DND-41 (cell line): ENCODE results near the gene RAD51B.

Source experiments
- CTCF ChIP-seq: IDR thresholded peaks from 2 replicates; pipeline ENCODE4 v1.5.1; 2012; ENCODE audit warnings: borderline replicate concordance, low read length, moderate library complexity, mild to moderate bottlenecking; ENCODE audit not compliant: poor library complexity, severe bottlenecking; ENCODE audit errors: extremely low read depth
- EZH2 ChIP-seq: IDR thresholded peaks from 3 replicates; pipeline ENCODE4 v1.6.1; 2012; ENCODE audit warnings: borderline replicate concordance, low read depth, mild to moderate bottlenecking, moderate library complexity, low read length, inconsistent platforms; ENCODE audit not compliant: severe bottlenecking

DNA sequence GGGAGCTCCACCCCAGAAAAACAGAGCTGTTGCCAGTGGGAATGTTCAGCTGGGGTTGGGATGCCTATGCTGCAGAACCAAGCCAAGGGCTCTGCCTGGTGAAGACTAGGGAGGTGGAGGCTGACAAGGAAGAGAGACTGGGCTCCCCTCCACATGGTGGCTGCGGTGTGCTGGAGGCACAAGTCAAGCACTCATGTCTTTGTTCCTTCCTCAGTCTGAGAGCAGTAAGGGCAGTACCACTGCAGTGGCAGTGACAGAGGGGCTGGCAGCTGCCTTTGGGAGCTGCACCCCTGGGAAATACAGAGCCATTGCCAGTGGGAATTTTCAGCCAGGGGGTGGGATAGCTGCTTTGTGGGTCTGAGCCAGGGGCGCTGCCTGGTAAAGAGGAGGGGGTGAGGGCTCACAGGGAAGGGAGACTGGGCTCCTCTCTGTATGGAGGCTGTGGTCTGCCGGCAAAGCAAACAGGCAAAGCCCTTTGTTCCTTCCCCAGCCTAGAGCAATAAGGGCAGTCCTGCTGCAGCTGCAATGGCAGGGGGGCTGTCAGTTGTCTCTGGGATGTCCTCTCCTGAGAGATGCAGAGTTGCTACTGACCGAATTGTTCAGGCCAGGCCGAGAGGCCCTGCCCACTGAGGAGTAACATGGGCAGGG, 255.9 kb downstream of the RAD51B start:
- TF ChIP-seq CTCF: no peak
- no peak for TF ChIP-seq EZH2
